GM12878 (cell line): ENCODE results near the gene B4GALT4.

Experiments used
- CTCF ChIP-seq, 3 experiments: IDR thresholded peaks in 2 of 3; conservative IDR thresholded peaks in 1 of 3; 2 replicates each; pipeline ENCODE4 v1.5.1; 2011; ENCODE audit warnings: low read depth in 3 of 3, low read length in 3 of 3, mild to moderate bottlenecking in 3 of 3, control low read depth in 2 of 3, moderate library complexity in 2 of 3, inconsistent platforms in 1 of 3, mixed read lengths in 1 of 3; ENCODE audit not compliant: control insufficient read depth in 2 of 3, insufficient read depth in 1 of 3; ENCODE audit errors: extremely low read depth in 1 of 3
- NRF1 ChIP-seq: conservative IDR thresholded peaks from 2 replicates; pipeline ENCODE4 v1.6.1; 2011; ENCODE audit warnings: mild to moderate bottlenecking, low read depth, low read length, improper control_type of control experiment
- RFX5 ChIP-seq: IDR thresholded peaks from 2 replicates; pipeline ENCODE4 v1.6.1; 2011; ENCODE audit warnings: low read depth, low read length, improper control_type of control experiment
- SIN3A ChIP-seq: IDR thresholded peaks from 2 replicates; pipeline ENCODE4 v1.6.1; 2012; ENCODE audit warnings: low read depth, low read length, improper control_type of control experiment
- SUZ12 ChIP-seq: fragments of 200-600 bp; sonication (generic); IDR thresholded peaks from one replicate; pipeline ENCODE4 v1.6.1; 2018; ENCODE audit warnings: antibody characterized with exemption, mild to moderate bottlenecking; ENCODE audit not compliant: unreplicated experiment

GRCh38 chr3:119255214-119255613 lies 14.5 kb upstream of the B4GALT4 start:
- no peak for TF ChIP-seq CTCF (IDR thresholded peaks at IDR 0.05 in 2 of 3, conservative IDR thresholded peaks at IDR 0.05 in 1 of 3; ENCODE audit: control insufficient read depth in 2 of 3, extremely low read depth in 1 of 3, insufficient read depth in 1 of 3, low read depth in 3 of 3, low read length in 3 of 3)
- no peak for TF ChIP-seq NRF1
- no peak for TF ChIP-seq SIN3A
- no peak for TF ChIP-seq SUZ12
- TF ChIP-seq RFX5: no peak
